Measurements from ENCODE around the gene MEGF6.

Gene MEGF6

DNA sequence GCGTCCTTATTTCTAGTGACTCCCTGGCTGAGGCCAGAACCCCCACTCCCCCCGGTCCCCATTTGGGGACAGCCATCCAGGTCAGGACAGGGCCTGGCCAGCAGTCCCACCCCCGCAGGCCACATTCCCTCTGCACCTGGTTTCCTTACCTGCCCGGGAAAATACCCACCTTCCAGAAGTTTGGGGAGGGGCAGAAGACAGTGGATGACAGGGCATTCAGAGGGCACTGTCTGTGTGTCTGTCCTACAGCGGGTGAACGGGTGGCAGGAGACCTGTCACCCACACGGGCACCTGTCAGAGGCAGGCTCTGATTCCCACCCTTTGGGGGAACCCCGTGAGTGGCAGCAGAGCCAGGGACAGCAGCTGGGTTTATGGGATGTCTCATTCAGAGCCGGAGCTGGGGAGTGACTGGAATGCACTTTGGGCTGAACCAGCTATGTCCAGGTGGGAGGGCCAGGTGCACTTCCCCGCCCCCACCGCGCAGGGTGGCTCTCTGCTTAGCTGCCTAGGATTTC, 154.8 kb downstream of the MEGF6 start:
- TF ChIP-seq, protein P1, sequence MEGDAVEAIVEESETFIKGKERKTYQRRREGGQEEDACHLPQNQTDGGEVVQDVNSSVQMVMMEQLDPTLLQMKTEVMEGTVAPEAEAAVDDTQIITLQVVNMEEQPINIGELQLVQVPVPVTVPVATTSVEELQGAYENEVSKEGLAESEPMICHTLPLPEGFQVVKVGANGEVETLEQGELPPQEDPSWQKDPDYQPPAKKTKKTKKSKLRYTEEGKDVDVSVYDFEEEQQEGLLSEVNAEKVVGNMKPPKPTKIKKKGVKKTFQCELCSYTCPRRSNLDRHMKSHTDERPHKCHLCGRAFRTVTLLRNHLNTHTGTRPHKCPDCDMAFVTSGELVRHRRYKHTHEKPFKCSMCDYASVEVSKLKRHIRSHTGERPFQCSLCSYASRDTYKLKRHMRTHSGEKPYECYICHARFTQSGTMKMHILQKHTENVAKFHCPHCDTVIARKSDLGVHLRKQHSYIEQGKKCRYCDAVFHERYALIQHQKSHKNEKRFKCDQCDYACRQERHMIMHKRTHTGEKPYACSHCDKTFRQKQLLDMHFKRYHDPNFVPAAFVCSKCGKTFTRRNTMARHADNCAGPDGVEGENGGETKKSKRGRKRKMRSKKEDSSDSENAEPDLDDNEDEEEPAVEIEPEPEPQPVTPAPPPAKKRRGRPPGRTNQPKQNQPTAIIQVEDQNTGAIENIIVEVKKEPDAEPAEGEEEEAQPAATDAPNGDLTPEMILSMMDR (IDR thresholded peaks at IDR 0.05; ENCODE audit: borderline replicate concordance, control extremely low read depth, extremely low read depth, insufficient read depth, missing control alignments): no peak
- in situ Hi-C loops (cut with MboI; ENCODE audit: low sequenced_read_pairs, unreplicated experiment): no loop called here
- DNase-seq (ENCODE audit: low spot score): no peak

DNA sequence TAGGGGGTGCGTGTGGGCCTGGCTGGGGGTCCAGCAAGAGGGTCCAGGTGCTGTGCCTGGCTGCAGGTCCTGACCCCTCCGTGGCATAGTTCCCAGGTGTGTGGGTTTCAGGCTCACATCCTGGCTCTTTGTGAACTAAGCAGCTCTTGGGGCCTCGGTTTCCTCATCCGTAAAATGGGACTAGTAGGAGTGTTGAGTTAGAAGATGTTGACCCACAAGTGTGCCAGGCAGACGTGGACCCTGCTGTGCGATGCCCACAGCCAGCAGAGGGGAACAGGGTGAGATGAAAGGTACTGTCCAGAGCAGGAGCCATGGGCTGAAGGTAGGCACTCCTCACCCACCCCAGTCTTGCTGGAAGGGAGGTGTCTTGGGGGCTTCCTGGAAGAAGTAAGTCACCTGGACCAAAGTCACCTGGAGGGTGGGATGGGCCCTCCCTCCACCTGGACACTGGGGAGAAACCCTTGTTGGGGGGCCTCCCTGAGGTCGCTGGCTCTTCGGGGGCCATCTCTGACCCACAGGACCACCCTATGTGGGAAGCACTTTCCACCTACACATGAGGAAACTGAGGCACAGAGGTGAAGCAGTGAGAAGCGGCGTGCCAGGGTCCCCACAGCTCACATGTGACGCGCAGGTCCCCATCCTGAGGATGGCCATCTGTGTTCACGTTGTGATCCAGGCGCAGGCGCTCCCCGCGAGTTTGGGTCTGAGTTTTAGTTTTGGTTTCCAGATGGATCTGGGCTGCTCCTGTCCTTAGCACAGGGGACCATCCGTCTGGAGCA, 155.4 kb downstream of the MEGF6 start:
- TF ChIP-seq, protein P1 (IDR thresholded peaks at IDR 0.05; ENCODE audit: borderline replicate concordance, control extremely low read depth, extremely low read depth, insufficient read depth, missing control alignments): no peak

DNA sequence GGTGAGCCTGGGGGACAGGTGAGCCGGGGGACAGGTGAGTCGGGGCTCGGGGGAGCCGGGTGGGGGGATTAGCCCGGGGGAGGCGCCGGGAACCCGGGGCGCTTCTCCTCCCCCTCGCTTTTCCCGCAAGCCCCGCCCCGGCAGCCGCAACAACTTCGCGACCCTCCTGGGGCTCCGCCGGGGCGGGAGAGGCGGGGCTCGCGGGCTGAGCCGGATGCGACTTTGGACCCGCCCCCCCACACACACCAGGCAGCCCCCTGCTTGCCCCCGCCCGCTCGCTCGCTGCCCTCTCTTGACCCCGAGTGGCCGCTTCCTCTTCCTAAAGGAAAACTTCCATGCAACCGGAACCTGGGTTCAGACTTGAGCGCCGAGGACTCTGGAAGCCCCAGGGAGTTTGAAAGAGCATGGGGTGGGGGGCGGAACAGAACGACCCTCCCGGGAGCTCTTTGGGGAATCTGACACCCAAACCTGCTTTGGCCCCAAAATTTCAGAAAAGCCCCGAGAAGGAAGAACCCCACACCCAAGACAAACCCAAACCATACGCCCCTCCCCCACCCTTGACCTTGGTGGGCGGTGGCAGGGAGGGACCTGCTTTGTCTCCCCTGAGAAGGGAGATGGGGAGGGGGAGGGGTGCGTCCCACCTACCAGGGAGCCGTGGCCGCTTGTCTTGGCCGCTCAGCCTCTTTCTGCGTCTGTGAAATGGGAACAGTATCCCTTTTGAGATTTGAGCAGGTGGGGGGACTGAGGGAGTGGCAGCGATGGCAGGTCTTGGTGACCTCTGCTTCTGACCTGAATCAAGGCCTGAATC, 156.3 kb downstream of the MEGF6 start:
- TF ChIP-seq, protein P1 (IDR thresholded peaks at IDR 0.05; ENCODE audit: borderline replicate concordance, control extremely low read depth, extremely low read depth, insufficient read depth, missing control alignments): no peak
- in situ Hi-C loops (cut with MboI; ENCODE audit: low sequenced_read_pairs, unreplicated experiment): no loop called here
- DNase-seq (ENCODE audit: low spot score): no peak

More for the DNA sequence above, 155.4 kb downstream of the MEGF6 start:
- DNase-seq (ENCODE audit: low spot score): no peak
- in situ Hi-C loops (cut with MboI; ENCODE audit: low sequenced_read_pairs, unreplicated experiment): no loop called here

DNA sequence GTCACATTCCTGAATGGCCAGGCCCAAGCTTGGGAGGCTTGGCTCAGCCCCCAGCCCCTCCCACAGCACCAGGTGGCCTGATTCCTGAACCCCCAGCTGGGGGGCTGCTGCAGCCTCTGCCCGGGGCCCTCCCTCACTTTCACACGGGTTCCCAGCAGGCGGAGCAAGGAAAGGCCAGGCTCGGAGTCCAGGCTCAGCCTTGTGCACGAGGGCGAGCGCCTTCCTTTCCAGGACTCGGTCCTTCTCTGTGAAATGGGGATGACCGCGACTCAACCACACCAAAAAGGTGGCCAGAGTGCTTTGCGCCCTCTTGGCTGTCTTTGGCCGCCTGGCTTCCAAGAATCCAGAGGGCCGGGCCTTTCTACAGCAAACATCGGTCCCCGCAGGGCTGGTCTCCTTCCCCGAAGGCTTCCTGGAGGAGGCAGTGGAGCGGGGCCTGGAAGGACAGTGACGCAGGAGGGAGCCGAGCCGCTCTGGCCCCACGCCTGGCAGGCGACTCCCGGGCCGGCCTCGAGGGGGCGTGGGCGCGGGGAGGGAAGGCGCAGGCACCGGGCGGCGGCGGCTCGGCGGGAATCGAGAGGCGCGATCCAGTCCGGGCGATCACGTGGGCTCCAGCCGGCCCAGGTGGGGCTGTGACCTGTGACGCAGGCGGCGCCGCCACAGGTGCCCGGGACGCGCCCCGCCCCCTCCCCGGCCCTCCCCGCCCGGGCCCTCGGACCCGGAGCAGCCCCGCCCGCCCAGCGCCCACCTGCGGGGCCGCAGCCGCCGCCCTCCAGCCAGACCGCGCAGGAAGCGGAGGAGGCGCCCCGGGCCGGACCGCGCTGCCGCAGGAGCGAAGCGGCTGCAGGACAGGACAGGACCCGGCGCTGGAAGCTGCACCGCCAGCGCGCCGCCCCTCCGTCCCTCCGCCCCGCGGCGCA, 157.2 kb downstream of the MEGF6 start, which contains the start of gene ARHGEF16:
ARHGEF16 (plus strand) TSS at position 775 of the 920 bp plus-strand sequence. CDS start 8,420 bp downstream, outside the sequence.
- in situ Hi-C loops (cut with MboI; ENCODE audit: low sequenced_read_pairs, unreplicated experiment): no loop called here
- TF ChIP-seq, protein P1 (IDR thresholded peaks at IDR 0.05; ENCODE audit: borderline replicate concordance, control extremely low read depth, extremely low read depth, insufficient read depth, missing control alignments): no peak
- DNase-seq (ENCODE audit: low spot score): no peak

DNA sequence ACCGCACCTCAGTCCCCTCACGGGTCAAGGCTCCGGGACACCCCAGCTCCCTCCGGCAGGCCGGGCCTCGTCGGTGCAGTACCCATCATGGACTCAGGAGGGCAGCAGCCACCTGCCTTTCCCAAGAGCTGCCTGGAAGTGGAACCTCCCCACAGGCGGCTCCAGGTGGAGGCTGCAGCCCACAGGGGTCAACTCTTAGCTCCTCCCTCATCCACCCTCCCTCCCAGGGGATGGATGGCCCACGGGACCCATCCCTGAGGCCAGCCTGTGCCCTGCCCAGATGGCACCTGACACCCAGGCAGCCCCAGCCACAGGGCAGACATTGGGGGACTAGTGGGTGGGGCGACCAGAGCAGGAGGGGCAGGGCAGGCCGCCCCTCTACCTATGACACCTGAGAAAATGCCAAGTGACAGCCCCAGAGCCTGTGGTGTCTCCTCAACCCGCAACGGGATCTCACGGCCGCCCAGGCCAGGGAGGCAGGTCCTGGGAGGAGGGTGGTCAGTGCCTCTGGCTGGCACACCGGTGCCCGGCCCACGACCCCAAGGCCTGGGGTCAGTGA, 158.0 kb downstream of the MEGF6 start:
- TF ChIP-seq, protein P1 (IDR thresholded peaks at IDR 0.05; ENCODE audit: borderline replicate concordance, control extremely low read depth, extremely low read depth, insufficient read depth, missing control alignments): peak; percentile 98
- peak; percentile 93 for DNase-seq (ENCODE audit: low spot score)
- in situ Hi-C loops (cut with MboI; ENCODE audit: low sequenced_read_pairs, unreplicated experiment): no loop called here
